ENCODE data around the gene TAAR6.
"Not testable (repeated sequence)": the region's sequence is repeated elsewhere in the genome, so short reads cannot be mapped to it uniquely, and the experiment has no call there.

Gene TAAR6

GRCh38 chr6:132592855-132593254 is 22.7 kb downstream of the TAAR6 start:
- DNase-seq, result no peak

GRCh38 chr6:132596201-132596600 is 26.1 kb downstream of the TAAR6 start:
- DNase-seq, result no peak

- no peak for DNase-seq
Observed at GRCh38 chr6:132598473-132598872, 28.4 kb downstream of the TAAR6 start.

- DNase-seq, result not testable (repeated sequence)
Observed at GRCh38 chr6:132600900-132601299, 30.8 kb downstream of the TAAR6 start.

GRCh38 chr6:132604635-132605152 is 34.6 kb downstream of the TAAR6 start:
- DNase-seq, result no peak

- no peak for DNase-seq
Observed at GRCh38 chr6:132607544-132608233, 37.6 kb downstream of the TAAR6 start.

GRCh38 chr6:132611616-132612015 is 41.5 kb downstream of the TAAR6 start:
- no peak for DNase-seq

- DNase-seq, result no peak
Observed at GRCh38 chr6:132612449-132613108, 42.5 kb downstream of the TAAR6 start.

- DNase-seq, result no peak
Observed at GRCh38 chr6:132614554-132614953, 44.4 kb downstream of the TAAR6 start.

- no peak for DNase-seq
Observed at GRCh38 chr6:132616677-132617076, 46.6 kb downstream of the TAAR6 start.
